Astrocyte of the cerebellum (primary cell): ENCODE results near the gene PHLDB1.

Experiments used
- DNase-seq: peaks from one replicate; pipeline ENCODE4 v3.0.0-alpha.2; 2011; ENCODE audit warnings: low read depth
- H3K4me3 ChIP-seq: 2 replicates; pipeline ENCODE4 v1.5.1; 2011; ENCODE audit warnings: mild to moderate bottlenecking, low read depth, low read length, moderate library complexity
- in situ Hi-C: cut with HindIII; loops from 2 replicates; pipeline ENCODE4 v1.10.0; 2017; ENCODE audit warnings: low sequenced_read_pairs
- TF ChIP-seq, protein P1 (sequence below): IDR thresholded peaks from 2 replicates; pipeline ENCODE4 v1.5.1; 2012; ENCODE audit warnings: low read length, low read depth, moderate library complexity, mild to moderate bottlenecking; ENCODE audit errors: missing control alignments

The PHLDB1 gene

DNA sequence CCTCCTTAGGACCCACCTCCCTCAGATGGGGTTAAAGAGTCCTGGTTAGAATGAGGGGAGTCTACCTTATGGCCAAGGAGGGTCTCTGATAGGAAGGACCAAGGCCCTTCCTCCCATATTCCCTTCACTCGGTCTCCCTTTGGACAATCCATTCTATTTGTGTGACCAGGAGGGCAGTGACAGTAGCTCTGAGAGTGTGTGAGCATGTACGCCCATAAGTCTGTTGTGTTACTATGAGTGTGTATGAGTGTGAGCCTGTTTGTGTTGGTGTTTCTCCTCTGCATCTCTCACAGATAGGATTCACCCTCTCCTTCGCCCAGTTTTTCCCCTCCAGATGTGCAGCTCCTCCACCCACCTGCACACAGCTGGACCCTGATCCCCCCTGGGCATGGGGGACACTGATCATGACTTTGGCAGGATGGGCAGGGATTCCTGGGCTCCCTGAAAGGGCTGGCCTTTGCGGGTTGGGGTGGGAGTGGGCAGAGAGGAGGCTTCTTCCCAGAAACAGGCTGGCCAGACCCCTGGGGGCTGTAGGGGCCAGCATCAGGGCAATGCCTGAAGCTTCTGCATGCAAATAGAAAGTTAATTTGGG, 14.5 kb downstream of the PHLDB1 start:
- DNase-seq, result no peak
- in situ Hi-C loops, result no loop called here
- peak overlapping the region; percentile 82 for H3K4me3 ChIP-seq
- TF ChIP-seq, protein P1, sequence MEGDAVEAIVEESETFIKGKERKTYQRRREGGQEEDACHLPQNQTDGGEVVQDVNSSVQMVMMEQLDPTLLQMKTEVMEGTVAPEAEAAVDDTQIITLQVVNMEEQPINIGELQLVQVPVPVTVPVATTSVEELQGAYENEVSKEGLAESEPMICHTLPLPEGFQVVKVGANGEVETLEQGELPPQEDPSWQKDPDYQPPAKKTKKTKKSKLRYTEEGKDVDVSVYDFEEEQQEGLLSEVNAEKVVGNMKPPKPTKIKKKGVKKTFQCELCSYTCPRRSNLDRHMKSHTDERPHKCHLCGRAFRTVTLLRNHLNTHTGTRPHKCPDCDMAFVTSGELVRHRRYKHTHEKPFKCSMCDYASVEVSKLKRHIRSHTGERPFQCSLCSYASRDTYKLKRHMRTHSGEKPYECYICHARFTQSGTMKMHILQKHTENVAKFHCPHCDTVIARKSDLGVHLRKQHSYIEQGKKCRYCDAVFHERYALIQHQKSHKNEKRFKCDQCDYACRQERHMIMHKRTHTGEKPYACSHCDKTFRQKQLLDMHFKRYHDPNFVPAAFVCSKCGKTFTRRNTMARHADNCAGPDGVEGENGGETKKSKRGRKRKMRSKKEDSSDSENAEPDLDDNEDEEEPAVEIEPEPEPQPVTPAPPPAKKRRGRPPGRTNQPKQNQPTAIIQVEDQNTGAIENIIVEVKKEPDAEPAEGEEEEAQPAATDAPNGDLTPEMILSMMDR, result no peak

DNA sequence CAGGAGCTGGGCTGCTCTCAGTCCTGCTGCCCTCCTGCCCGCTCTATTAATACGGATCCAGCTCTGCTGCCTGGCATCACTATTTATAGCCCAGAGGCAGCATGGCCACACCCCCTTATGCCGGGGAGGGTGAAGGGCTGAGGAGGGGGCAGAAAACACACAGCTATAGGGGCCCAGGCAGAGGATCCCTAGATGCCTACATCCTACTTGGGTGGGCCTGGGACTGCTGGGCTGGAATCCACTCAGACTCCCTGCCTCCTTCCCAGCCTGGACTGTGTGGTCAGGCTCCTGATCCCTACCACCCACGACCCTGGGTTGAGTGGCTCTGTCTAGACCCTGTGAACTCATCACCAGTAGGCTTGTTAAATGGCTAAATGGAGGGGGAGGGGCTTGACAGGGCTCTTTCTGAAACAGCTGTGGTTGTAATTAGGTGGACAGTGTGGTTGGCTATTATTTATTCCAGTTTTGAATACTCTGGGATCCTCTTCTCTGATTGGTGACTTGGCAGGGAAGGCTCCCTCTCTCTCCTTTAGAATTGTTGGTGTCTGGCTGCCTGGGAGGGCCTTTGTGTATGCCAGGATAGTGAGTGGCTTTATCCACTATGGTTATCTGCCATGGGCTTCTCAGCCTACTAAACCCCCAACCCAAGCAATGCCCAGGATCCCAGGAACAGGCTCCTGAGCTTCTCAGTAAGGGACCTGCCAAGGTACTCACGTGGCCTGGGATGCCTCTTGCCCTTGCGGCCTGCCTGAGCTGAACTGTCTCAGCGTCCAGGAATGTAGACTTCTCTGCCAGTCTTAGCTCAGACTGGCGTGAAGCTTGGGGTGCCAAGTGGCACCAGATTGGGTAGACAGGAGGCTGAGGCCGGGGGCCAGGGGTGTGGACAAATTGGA, 15.2 kb downstream of the PHLDB1 start:
- H3K4me3 ChIP-seq, result peak overlapping the region; percentile 82
- in situ Hi-C loops, result no loop called here
- DNase-seq, result peak; percentile 38
- TF ChIP-seq, protein P1, result no peak

DNA sequence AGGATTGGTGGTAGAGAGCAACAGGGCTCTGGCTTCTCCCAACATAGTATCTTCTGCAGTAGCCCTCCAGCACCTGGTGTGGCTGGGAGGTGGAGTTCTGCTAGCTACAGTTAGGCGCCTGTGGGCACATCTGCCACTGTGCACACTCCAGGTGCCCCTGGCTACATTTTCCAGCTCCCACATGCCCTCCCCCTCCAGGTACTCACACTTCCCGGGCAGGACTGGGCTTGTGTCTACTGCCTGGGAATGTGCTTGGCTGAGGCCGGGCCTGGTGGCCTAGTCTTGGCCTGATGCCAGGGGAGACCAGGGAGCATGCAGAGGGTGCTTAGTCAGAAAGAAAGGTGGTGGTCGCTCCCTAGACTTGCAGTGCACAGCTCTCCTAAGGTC, 15.8 kb downstream of the PHLDB1 start:
- in situ Hi-C loops, result no loop called here
- DNase-seq, result no peak
- TF ChIP-seq, protein P1, result no peak
- peak overlapping the region; percentile 82 for H3K4me3 ChIP-seq

DNA sequence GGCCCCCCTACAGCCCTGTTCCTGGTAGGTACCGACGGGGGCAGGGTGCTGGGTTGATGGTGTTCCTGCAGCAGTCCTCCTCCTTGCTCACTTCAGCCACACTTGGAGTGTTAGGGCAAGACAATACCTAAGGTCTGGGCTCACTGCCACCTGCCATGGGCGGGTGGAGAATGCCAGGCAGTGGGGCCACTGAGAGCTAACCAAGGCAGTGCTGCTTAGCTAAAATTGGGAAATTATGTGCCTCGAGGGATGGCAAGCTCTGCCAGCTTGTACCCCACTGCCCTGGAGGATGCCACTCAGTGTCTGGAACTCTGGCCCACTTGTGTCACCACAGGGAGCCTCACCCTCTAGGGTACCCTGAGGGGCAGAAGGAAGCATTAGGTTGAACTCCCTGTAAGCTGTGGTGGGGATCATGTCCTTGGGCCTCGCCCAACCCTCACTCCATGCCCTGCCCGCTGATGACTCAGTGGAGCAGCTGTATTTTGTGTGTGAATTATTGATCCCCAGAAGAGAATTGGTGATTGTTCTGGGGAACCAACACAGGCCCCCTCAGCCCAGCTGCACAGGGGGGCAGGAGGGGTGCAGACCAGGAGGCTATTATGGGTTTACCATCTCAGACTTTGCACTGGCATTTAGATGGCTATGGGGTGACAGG, 17.7 kb downstream of the PHLDB1 start:
- no peak for DNase-seq
- no peak overlapping the region for H3K4me3 ChIP-seq
- in situ Hi-C loops, result no loop called here
- TF ChIP-seq, protein P1, result no peak

DNA sequence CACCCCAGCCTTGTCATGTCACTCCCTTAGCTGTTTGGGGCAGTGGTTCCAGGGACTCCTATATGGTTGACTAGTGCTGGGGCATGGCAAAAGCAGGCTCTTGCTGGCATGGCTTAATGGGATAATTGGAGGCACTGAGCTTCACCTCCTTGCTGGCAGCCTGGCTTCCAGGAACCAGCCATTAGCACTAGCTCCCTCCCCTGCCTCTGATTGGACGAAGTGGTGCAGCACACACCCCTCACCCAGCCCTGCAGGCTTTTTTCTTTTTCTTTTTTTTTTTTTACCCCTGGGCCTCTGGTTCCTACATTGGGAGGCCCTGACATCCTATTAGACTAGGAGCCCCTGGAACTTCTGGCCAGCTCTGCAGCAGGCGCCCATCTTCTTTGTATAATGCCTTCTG, 18.6 kb downstream of the PHLDB1 start:
- in situ Hi-C loops, result no loop called here
- TF ChIP-seq, protein P1, result no peak
- no peak overlapping the region for H3K4me3 ChIP-seq
- no peak for DNase-seq

DNA sequence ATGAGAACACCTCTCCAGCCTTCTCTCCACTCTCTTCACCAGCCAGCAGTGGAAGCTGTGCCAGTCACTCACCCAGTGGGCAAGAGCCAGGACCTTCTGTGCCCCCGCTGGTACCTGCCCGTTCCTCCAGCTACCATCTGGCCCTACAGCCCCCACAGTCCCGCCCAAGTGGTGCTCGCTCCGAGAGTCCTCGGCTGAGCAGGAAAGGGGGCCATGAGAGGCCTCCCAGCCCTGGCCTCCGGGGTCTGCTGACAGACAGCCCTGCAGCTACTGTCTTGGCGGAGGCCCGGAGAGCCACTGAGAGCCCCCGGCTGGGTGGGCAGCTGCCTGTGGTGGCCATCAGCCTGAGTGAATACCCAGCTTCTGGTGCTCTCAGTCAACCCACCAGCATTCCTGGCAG, 20.2 kb downstream of the PHLDB1 start:
- in situ Hi-C loops, result no loop called here
- TF ChIP-seq, protein P1, result no peak
- no peak overlapping the region for H3K4me3 ChIP-seq
- no peak for DNase-seq
